IMR-90 (cell line): ENCODE measurements around the gene URI1. TPM values are rescaled to one million over a fixed set of nuclear protein-coding genes. Genes with fewer than 3 reads are reported as not detected.

Experiments used
- ATAC-seq: fragments of 200-7000 bp; cut with Tn5 transposase; 2 replicates; pipeline ENCODE4 v1.9.1; 2020; ENCODE audit warnings: low read depth, mild to moderate bottlenecking, moderate library complexity
- BruUV-seq: library from RNA; stranded (reverse); fragments of 400-500 nt; replicated peaks from 2 replicates; lab custom pipeline; 2021; lab: Mats Ljungman, UMichigan
- CTCF ChIA-PET: fragments of 300-600 bp; formaldehyde crosslinking; extraction: SDS; loops from one replicate; lab custom pipeline; 2021; ENCODE audit warnings: antibody characterized with exemption; lab: Yijun Ruan, JAX
- POLR2A ChIA-PET: fragments of 300-600 bp; sonication (Branson Sonifier 250); formaldehyde crosslinking; loops from one replicate; lab custom pipeline; 2022; ENCODE audit warnings: antibody characterized with exemption; ENCODE audit not compliant: unreplicated experiment; lab: Charles Lee
- DNase-seq: peaks from one replicate; pipeline ENCODE4 v3.0.0; 2013
- H2AFZ ChIP-seq: replicated peaks from 2 replicates; pipeline ENCODE3; 2013; ENCODE audit warnings: low read length, mild to moderate bottlenecking; ENCODE audit not compliant: poor library complexity
- H2AK5ac ChIP-seq: 2 replicates; pipeline ENCODE4 v1.6.1; 2013; ENCODE audit warnings: low read depth, low read length, inconsistent platforms
- H2AK9ac ChIP-seq: replicated peaks from 2 replicates; pipeline ENCODE3; 2013; ENCODE audit warnings: mild to moderate bottlenecking, low read depth, low read length, moderate library complexity; ENCODE audit not compliant: poor library complexity
- H2BK120ac ChIP-seq: 2 replicates; pipeline ENCODE4 v1.6.1; 2013; ENCODE audit warnings: low read depth, low read length, inconsistent platforms
- H2BK15ac ChIP-seq: 3 replicates; pipeline ENCODE4 v1.6.1; 2013; ENCODE audit warnings: low read depth, low read length, inconsistent platforms
- H2BK20ac ChIP-seq: 2 replicates; pipeline ENCODE4 v1.6.1; 2013; ENCODE audit warnings: low read depth, mild to moderate bottlenecking, inconsistent platforms, low read length, moderate library complexity
- H2BK5ac ChIP-seq: 2 replicates; pipeline ENCODE4 v1.6.1; 2013; ENCODE audit warnings: mild to moderate bottlenecking, low read depth, low read length, inconsistent platforms; ENCODE audit not compliant: poor library complexity, severe bottlenecking
- H3K14ac ChIP-seq: replicated peaks from 2 replicates; pipeline ENCODE4 v1.6.1; 2013; ENCODE audit warnings: low read depth, low read length, inconsistent platforms
- H3K18ac ChIP-seq: 2 replicates; pipeline ENCODE4 v1.6.1; 2013; ENCODE audit warnings: low read depth, low read length, control low read depth
- H3K23ac ChIP-seq: 2 replicates; pipeline ENCODE4 v1.6.1; 2013; ENCODE audit warnings: low read depth, low read length, inconsistent platforms
- H3K27ac ChIP-seq: 2 replicates; pipeline ENCODE4 v1.5.1; 2013; ENCODE audit warnings: mild to moderate bottlenecking, control low read depth, low read length; ENCODE audit not compliant: insufficient read depth
- H3K27me3 ChIP-seq: 2 replicates; pipeline ENCODE4 v1.6.1; 2013; ENCODE audit warnings: low read length; ENCODE audit not compliant: control insufficient read depth, insufficient read depth
- H3K36me3 ChIP-seq: 2 replicates; pipeline ENCODE4 v1.6.1; 2013; ENCODE audit warnings: low read length, mixed read lengths; ENCODE audit not compliant: control insufficient read depth, insufficient read depth
- H3K4ac ChIP-seq: 2 replicates; pipeline ENCODE4 v1.6.1; 2013; ENCODE audit warnings: low read depth, low read length, inconsistent platforms
- H3K4me1 ChIP-seq: 2 replicates; pipeline ENCODE4 v1.6.1; 2013; ENCODE audit warnings: low read length, mixed read lengths; ENCODE audit not compliant: control insufficient read depth, insufficient read depth
- H3K4me2 ChIP-seq: 2 replicates; pipeline ENCODE4 v1.6.1; 2013; ENCODE audit warnings: low read depth, mild to moderate bottlenecking, control low read depth, low read length, moderate library complexity
- H3K4me3 ChIP-seq: 2 replicates; pipeline ENCODE4 v1.5.1; 2013; ENCODE audit warnings: low read depth, mild to moderate bottlenecking, control low read depth, low read length, moderate library complexity; ENCODE audit not compliant: insufficient read depth
- H3K56ac ChIP-seq: 2 replicates; pipeline ENCODE4 v1.6.1; 2013; ENCODE audit warnings: low read length, inconsistent platforms; ENCODE audit not compliant: insufficient read depth; ENCODE audit errors: extremely low read depth
- H3K79me1 ChIP-seq, 2 experiments: 2 replicates each; pipeline ENCODE4 v1.6.1; 2013; ENCODE audit warnings: low read length in 2 of 2, inconsistent platforms in 1 of 2, low read depth in 1 of 2
- H3K9ac ChIP-seq: 2 replicates; pipeline ENCODE4 v1.6.1; 2013; ENCODE audit warnings: low read depth, low read length, control low read depth
- H3K9me1 ChIP-seq: 2 replicates; pipeline ENCODE4 v1.6.1; 2013; ENCODE audit warnings: low read length, inconsistent platforms; ENCODE audit not compliant: insufficient read depth
- H3K9me3 ChIP-seq: 2 replicates; pipeline ENCODE4 v1.6.1; 2013; ENCODE audit warnings: low read length; ENCODE audit not compliant: control insufficient read depth, insufficient read depth
- H4K20me1 ChIP-seq: 2 replicates; pipeline ENCODE4 v1.6.1; 2013; ENCODE audit warnings: low read length, inconsistent platforms; ENCODE audit not compliant: insufficient read depth
- H4K5ac ChIP-seq: 2 replicates; pipeline ENCODE4 v1.6.1; 2013; ENCODE audit warnings: mild to moderate bottlenecking, low read depth, low read length, control low read depth
- H4K8ac ChIP-seq, 2 experiments: 2 replicates each; pipeline ENCODE4 v1.6.1; 2013; ENCODE audit warnings: low read depth in 2 of 2, low read length in 2 of 2, control low read depth in 1 of 2, inconsistent platforms in 1 of 2
- H4K91ac ChIP-seq: 2 replicates; pipeline ENCODE4 v1.6.1; 2013; ENCODE audit warnings: low read depth, low read length, inconsistent platforms; ENCODE audit not compliant: insufficient read depth
- BHLHE40 ChIP-seq: fragments of 150-350 bp; IDR thresholded peaks from 2 replicates; pipeline ENCODE4 v1.6.1; 2016; ENCODE audit warnings: mild to moderate bottlenecking, low read depth, low read length
- CEBPB ChIP-seq: IDR thresholded peaks from 2 replicates; pipeline ENCODE4 v1.6.1; 2012; ENCODE audit warnings: low read depth, low read length, improper control_type of control experiment
- CHD1 ChIP-seq: IDR thresholded peaks from 2 replicates; pipeline ENCODE4 v1.6.1; 2012; ENCODE audit warnings: low read depth, low read length, improper control_type of control experiment
- CTCF ChIP-seq: conservative IDR thresholded peaks from 2 replicates; pipeline ENCODE4 v1.5.1; 2012; ENCODE audit warnings: mild to moderate bottlenecking, low read depth, low read length, improper control_type of control experiment
- ELK1 ChIP-seq: fragments of 150-350 bp; IDR thresholded peaks from 2 replicates; pipeline ENCODE4 v1.6.1; 2016; ENCODE audit warnings: low read depth, mild to moderate bottlenecking, low read length, moderate library complexity, borderline replicate concordance
- FOS ChIP-seq: fragments of 150-350 bp; IDR thresholded peaks from 2 replicates; pipeline ENCODE4 v1.6.1; 2016; ENCODE audit warnings: low read depth, low read length
- MAFK ChIP-seq: IDR thresholded peaks from 2 replicates; pipeline ENCODE4 v1.6.1; 2012; ENCODE audit warnings: low read depth, low read length, improper control_type of control experiment
- MAZ ChIP-seq: IDR thresholded peaks from 2 replicates; pipeline ENCODE4 v1.6.1; 2012; ENCODE audit warnings: low read depth, mild to moderate bottlenecking, low read length, improper control_type of control experiment, moderate library complexity, borderline replicate concordance
- MXI1 ChIP-seq: IDR thresholded peaks from 2 replicates; pipeline ENCODE4 v1.6.1; 2012; ENCODE audit warnings: low read depth, mild to moderate bottlenecking, low read length, moderate library complexity, borderline replicate concordance
- NFE2L2 ChIP-seq: fragments of 150-350 bp; IDR thresholded peaks from 2 replicates; pipeline ENCODE4 v1.6.1; 2016; ENCODE audit warnings: low read depth, mild to moderate bottlenecking, low read length
- POLR2A ChIP-seq: IDR thresholded peaks from 2 replicates; pipeline ENCODE4 v1.6.1; 2012; ENCODE audit warnings: mild to moderate bottlenecking, low read depth, low read length
- RAD21 ChIP-seq: IDR thresholded peaks from 2 replicates; pipeline ENCODE4 v1.6.1; 2012; ENCODE audit warnings: low read length, improper control_type of control experiment
- RCOR1 ChIP-seq: IDR thresholded peaks from 2 replicates; pipeline ENCODE4 v1.6.1; 2012; ENCODE audit warnings: mild to moderate bottlenecking, low read length, improper control_type of control experiment; ENCODE audit not compliant: insufficient replicate concordance
- RFX5 ChIP-seq: IDR thresholded peaks from 2 replicates; pipeline ENCODE4 v1.8.0; 2012; ENCODE audit warnings: low read depth, mild to moderate bottlenecking, low read length, moderate library complexity
- SMC3 ChIP-seq: fragments of 150-350 bp; IDR thresholded peaks from 2 replicates; pipeline ENCODE4 v1.6.1; 2016; ENCODE audit warnings: low read depth, mild to moderate bottlenecking, antibody characterized with exemption, low read length, moderate library complexity
- USF2 ChIP-seq: fragments of 150-350 bp; IDR thresholded peaks from 2 replicates; pipeline ENCODE4 v1.6.1; 2017; ENCODE audit warnings: mild to moderate bottlenecking, antibody characterized with exemption, low read length, low read depth
- WGBS, 2 experiments: methylation state at CpG; one replicate each; pipeline versions ENCODE4 v1.1.5 to v1.1.7; 2013; ENCODE audit warnings: missing lambda C conversion rate in 2 of 2; ENCODE audit not compliant: insufficient read length in 1 of 2; ENCODE audit errors: extremely low coverage in 2 of 2; 5-methylcytosine and 5-hydroxymethylcytosine counted together
- dilution Hi-C: fragments of 300-500 bp; cut with HindIII; formaldehyde crosslinking; loops from one replicate; pipeline ENCODE4 v1.14.3; 2018; ENCODE audit warnings: low sequenced_read_pairs; ENCODE audit not compliant: unreplicated experiment
- in situ Hi-C: fragments of 300-500 bp; cut with MboI; formaldehyde crosslinking; loops from 3 replicates; pipeline ENCODE4 v1.14.3; 2019; ENCODE audit warnings: low sequenced_read_pairs, inconsistent platforms, mixed read lengths
- intact Hi-C: fragments of 100-400 bp; cut with micrococcal nuclease; formaldehyde crosslinking; loops from 2 replicates; pipeline ENCODE4 v1.10.0; 2022
- polyA plus RNA-seq, 3 experiments: library from polyadenylated mRNA; depleted of rRNA; stranded (reverse); fragments of >200 nt; gene quantifications; 2 replicates each; pipeline ENCODE4 v1.2.3, GENCODE V29; 2012; ENCODE audit warnings: low replicate concordance in 1 of 3
- total RNA-seq: library from RNA; depleted of rRNA; stranded (reverse); fragments of >200 nt; gene quantifications from 2 replicates; pipeline ENCODE4 v1.2.3, GENCODE V29; 2012

The URI1 gene
- total and polyA plus RNA-seq, 2 of the 4 experiments (the other 2 are of a cell fraction), result 43.2 to 45.3 TPM

GRCh38 chr19:29952646-29953045, 10.6 kb downstream of the URI1 start:
- no peak overlapping the region for H2AK9ac ChIP-seq
- no peak overlapping the region for H3K4ac ChIP-seq
- no peak overlapping the region for H2BK20ac ChIP-seq
- no peak overlapping the region for H3K56ac ChIP-seq
- H3K4me2 ChIP-seq, result no peak overlapping the region
- H4K20me1 ChIP-seq, result peaks cover 11% of the 10 kb centered on the region
- H3K4me3 ChIP-seq, result no peak overlapping the region
- no peak overlapping the region for H2BK5ac ChIP-seq
- H2BK120ac ChIP-seq, result no peak overlapping the region
- H3K36me3 ChIP-seq, result peaks cover 2% of the 10 kb centered on the region; the same call in 1 of the 2 replicates
- TF ChIP-seq RFX5, result no peak
- TF ChIP-seq NFE2L2, result no peak
- no peak for TF ChIP-seq MXI1
- no peak for TF ChIP-seq USF2
- no peak for TF ChIP-seq SMC3
- TF ChIP-seq ELK1, result no peak
- no peak for TF ChIP-seq RCOR1
- TF ChIP-seq FOS, result no peak
- TF ChIP-seq RAD21, result no peak
- TF ChIP-seq MAFK, result no peak
- no peak for TF ChIP-seq CHD1
- no peak for TF ChIP-seq CEBPB
- no peak for TF ChIP-seq BHLHE40
- no peak for TF ChIP-seq CTCF
- TF ChIP-seq MAZ, result no peak
- no peak for TF ChIP-seq POLR2A
- in situ Hi-C loops (no loop called here), intact Hi-C loops (no loop called here), dilution Hi-C loops (no loop called here)
- ChIA-PET POLR2A (no interaction called here), CTCF (no interaction called here)
- no peaks in the 10 kb centered on the region for H3K9me1 ChIP-seq
- H3K27ac ChIP-seq, result no peak overlapping the region
- H2AFZ ChIP-seq, result no peak overlapping the region
- ATAC-seq (no peak), DNase-seq (no peak)
- no peaks in the 10 kb centered on the region for H3K27me3 ChIP-seq
- H3K14ac ChIP-seq, result no peak overlapping the region
- BruUV-seq, result no TSS peak
- no peak overlapping the region for H2BK15ac ChIP-seq
- no peak overlapping the region for H3K18ac ChIP-seq
- H3K9ac ChIP-seq, result no peak overlapping the region
- no peak overlapping the region for H4K91ac ChIP-seq
- H3K4me1 ChIP-seq, result no peaks in the 10 kb centered on the region
- H2AK5ac ChIP-seq, result no peak overlapping the region
- no CpG with 5 or more reads among the region's 4 CpGs for WGBS, 2 experiments
- peaks cover 17 to 22% of the 10 kb centered on the region in 2 experiments for H3K79me1 ChIP-seq
- H3K9me3 ChIP-seq, result no peaks in the 10 kb centered on the region
- no peak overlapping the region for H3K23ac ChIP-seq
- H4K5ac ChIP-seq, result no peak overlapping the region
- no peak overlapping the region for H4K8ac ChIP-seq
